GM19324 (cell line): ENCODE results near the gene ACOXL.

Source experiments
- ATAC-seq: cut with Tn5 transposase; IDR thresholded peaks from one replicate; pipeline ENCODE4 v1.9.1; 2021; ENCODE audit warnings: mild to moderate bottlenecking, moderate library complexity; ENCODE audit not compliant: unreplicated experiment, low FRiP score

Gene ACOXL

GRCh38 chr2:110790907-110791306 lies 58.5 kb downstream of the ACOXL start:
- no peak for ATAC-seq

- ATAC-seq = no peak
These were observed 59.1 kb downstream of the ACOXL start for GRCh38 chr2:110791435-110791834.

- no peak for ATAC-seq
These were observed 60.7 kb downstream of the ACOXL start for GRCh38 chr2:110793034-110793433.

GRCh38 chr2:110794390-110794789 lies 62.0 kb downstream of the ACOXL start:
- no peak for ATAC-seq

- no peak for ATAC-seq
These were observed 62.6 kb downstream of the ACOXL start for GRCh38 chr2:110794951-110795350.

- no peak for ATAC-seq
These were observed 64.4 kb downstream of the ACOXL start for GRCh38 chr2:110796716-110797301.

GRCh38 chr2:110799376-110799775 lies 67.0 kb downstream of the ACOXL start:
- no peak for ATAC-seq

GRCh38 chr2:110800611-110801402 lies 68.4 kb downstream of the ACOXL start:
- ATAC-seq = no peak

GRCh38 chr2:110802208-110802932 lies 70.0 kb downstream of the ACOXL start:
- no peak for ATAC-seq

- no peak for ATAC-seq
These were observed 72.1 kb downstream of the ACOXL start for GRCh38 chr2:110804433-110804832.

- ATAC-seq = no peak
These were observed 72.5 kb downstream of the ACOXL start for GRCh38 chr2:110804915-110805314.

- ATAC-seq = no peak
These were observed 73.6 kb downstream of the ACOXL start for GRCh38 chr2:110805894-110806452.

- no peak for ATAC-seq
These were observed 75.1 kb downstream of the ACOXL start for GRCh38 chr2:110807522-110807921.

- no peak for ATAC-seq
These were observed 78.0 kb downstream of the ACOXL start for GRCh38 chr2:110810404-110810803.

GRCh38 chr2:110812726-110813645 lies 80.6 kb downstream of the ACOXL start:
- ATAC-seq = no peak

- ATAC-seq = no peak
These were observed 81.5 kb downstream of the ACOXL start for GRCh38 chr2:110813896-110814295.

- no peak for ATAC-seq
These were observed 83.6 kb downstream of the ACOXL start for GRCh38 chr2:110815938-110816337.

- ATAC-seq = no peak
These were observed 84.3 kb downstream of the ACOXL start for GRCh38 chr2:110816404-110817365.
